GM21737 (cell line): ENCODE results near the gene SLC35F3.
"Not testable (repeated sequence)": the region's sequence is repeated elsewhere in the genome, so short reads cannot be mapped to it uniquely, and the experiment has no call there.

Source experiments
- ATAC-seq: cut with Tn5 transposase; IDR thresholded peaks from one replicate; pipeline ENCODE4 v1.9.1; 2021; ENCODE audit warnings: mild to moderate bottlenecking, moderate library complexity; ENCODE audit not compliant: unreplicated experiment

The SLC35F3 gene

DNA sequence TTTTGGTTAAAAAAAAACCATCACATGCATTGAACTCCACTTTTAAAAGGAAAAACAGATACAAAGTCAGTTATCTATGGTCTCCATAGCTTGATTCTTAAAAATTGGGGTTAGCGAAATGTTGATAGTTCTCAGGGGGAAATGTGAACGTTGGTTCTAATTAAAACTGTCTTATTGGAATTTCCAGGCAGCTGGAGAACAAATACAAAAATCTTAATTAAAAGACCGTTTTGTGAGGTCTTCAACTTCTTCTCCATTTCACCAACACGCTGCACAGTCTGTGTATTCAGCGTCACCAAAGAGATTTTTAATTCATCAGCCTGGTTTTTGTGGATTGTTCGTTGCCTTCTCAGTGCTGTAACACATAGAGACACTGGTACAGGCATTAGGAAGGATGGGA is 369.5 kb downstream of the SLC35F3 start:
- ATAC-seq = no peak

DNA sequence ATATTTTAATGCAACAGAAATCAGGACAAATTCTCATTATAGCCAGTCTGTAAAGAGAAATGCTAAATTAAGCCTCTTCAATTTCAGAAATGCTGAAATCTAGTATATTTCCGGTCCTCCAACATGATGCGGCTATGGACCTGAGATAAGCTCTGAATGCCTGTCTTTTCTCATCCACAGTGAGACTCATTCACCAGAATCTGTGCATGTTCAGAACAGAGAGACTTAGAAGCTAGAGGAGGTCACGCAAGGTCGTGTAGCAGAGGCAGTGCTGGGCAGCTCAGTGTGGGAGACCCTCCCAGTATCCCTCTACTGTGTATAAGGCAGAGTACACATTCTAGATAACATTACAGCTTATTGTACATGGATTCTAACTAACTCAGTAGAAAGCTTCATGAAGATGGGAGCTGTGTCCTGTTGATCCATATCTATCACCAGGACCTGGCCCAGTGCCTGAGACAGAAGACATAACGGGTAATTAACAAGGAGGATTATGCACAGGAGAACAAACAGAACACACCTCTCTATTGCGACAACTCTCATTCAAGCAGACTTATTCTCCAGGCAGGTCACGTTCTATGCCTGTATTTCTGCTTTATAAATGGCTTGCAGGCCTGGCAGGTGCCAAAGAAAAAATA is 371.8 kb downstream of the SLC35F3 start:
- no peak for ATAC-seq

DNA sequence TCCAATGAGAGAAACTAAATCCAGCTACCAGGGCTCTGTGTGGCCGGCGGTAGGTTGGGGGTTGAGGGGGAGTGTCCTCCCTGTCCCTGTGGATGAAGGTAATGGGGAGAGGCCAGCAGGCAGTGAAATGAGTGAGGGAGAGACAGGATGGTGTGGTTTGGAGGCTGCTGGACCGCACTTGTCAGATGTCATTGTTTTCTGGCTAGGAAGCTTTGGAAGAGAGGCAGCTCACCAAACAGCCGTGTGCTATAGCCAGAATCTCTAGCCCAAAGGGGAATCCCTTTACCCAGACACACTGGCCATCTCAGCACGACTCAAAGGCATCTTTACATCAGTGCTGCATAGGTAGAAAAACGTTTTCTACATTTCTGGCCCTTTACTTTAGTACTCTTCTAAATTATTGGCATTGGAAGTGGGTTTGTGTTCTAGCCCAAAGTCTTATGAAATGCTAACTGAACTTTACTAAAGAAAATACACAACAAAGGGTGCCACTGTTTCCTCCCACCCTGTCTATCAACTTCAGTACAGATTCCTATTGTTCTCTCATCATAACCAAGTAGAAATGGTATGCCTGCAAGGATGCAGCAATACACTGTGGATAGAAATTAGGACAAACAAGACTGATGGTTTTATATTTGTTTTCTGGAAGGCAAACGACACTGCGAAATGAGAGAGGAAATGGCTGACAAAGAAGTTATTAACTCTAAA is 372.8 kb downstream of the SLC35F3 start:
- ATAC-seq = no peak

DNA sequence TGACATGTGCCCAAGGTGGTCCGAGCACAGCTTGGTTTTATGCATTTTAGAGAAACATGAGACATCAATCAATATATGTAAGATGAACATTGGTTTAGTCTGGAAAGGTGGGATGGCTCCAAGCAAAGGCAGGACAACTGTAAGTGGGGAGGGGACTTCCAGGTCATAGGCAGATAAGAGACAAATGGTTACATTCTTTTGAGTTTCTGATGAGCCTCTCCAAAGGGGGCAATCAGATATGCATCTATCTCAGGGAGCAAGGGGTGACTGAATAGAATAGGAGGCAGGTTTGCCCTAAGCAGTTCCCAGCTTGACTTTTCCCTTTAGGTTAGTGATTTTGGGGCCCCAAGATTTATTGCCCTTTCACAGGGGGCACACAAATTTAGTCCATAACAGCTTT is 374.5 kb downstream of the SLC35F3 start:
- no peak for ATAC-seq

DNA sequence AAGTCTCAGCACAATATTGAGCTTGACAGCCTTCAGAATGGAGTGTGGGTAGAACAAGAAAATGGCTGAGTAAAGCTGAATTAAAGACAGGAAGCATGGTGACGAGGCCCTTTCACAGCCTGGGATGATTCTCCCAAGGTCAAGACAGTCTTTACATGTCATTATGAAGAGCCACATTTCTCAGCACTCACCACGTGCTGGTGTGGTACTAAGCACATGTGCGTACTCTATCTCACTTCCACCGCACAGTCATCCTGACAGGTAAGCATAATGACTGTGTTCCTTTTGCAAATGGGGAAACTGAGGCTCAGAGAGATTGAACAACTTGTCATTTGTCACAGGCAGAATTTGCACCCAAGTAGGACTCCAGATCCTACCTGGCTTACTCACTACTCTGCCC is 376.0 kb downstream of the SLC35F3 start:
- ATAC-seq = no peak

DNA sequence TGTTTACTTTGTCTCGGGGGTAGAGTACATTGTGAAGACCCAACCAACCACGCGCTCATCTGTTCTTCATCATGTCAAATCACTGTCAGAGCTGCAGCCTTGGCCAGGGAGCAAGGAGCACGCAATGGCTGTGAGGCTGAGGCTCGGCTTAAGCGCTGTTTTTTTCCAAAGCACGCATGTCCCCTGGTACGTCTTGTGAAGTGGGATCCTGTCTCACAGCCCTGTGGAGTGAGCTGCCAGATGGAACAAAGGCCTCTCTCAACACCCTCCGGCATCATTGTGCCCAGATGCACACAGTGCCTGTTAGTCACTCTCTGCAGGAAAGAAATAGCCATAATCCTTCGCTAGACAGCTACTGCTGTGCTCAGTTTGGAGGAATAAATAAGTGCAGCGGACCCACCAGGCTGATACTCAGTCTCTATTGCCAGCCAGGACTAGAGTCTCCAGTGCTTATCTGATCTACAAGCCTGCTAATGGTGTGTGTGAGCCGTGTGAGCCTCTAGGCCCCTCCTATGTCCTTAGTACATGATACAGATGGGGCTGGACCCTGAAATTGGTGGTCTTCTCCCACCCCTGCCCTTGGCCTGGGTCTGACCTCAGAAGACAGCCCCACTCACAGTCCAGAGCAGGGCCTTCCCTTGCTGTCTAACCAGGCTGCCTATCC is 377.5 kb downstream of the SLC35F3 start:
- no peak for ATAC-seq

DNA sequence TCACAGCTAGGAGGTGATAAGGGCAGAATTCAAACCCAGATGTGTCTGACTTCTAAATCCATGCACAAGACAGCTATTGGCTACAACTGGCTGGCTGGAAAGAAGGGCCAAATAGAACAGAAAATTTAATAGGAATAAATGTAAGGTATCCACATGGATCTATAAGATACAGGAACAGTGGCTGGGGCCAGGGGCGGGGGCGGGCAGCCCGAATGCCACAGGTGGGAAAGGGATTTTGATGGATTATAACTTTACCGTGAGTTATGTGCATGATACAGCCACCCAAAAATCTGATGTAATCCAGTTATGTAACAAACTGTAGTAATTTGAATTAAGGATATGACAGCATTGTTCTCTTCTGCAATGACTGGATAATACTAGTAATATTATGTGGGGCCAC is 381.7 kb downstream of the SLC35F3 start:
- ATAC-seq = no peak

DNA sequence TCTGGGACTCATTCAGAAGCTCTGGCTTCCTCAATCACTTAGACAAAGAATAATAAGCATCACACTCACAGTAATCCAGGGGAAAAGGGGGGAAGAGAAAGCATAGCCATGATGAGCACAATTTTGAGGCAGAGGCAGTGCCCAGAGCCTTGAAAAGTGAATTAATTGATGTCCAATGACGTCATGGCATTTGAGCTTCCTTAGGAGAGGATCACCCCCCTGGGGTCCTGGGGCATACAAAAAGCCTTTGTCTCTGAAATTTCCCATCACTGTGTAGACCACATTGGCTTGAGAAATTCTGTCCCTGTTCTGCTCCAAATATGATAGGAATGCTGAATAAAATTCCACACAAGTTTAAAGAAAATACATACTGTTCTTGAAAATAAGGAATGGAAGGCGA is 384.5 kb downstream of the SLC35F3 start:
- no peak for ATAC-seq

DNA sequence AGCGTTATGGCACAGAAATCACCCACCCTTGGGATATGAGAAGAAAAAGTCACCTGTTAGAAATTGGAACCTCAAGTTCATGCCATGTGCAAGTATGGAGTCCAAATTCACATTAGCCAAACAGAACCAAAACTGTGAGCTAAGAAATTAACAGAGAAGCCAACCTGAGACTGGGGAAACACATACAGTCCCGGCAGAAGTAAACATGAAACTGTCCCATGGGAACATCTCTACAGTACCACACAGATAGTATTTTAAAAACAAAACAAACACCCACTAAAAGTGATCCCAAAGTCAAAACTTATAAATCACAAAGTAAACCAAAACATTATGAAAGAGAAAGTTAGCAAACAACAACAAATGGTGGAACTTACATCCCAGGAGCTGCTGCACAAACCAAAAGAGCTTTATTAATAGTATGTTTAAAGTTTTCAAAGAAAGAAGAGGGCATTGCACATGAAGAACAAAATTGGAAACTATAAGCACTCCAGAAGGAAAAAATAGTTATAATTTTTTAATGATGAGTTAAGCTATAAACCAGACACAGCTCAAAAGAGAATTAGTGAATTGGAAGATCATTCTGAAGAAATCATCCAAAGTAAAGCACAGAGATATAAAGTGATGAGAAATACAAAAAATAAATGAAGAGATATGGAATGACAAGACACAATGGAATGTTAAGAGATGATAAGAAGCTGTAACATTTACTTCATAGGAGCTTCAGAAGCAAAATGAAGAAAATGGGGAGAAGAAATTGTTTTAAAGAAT is 385.2 kb downstream of the SLC35F3 start:
- ATAC-seq = no peak

DNA sequence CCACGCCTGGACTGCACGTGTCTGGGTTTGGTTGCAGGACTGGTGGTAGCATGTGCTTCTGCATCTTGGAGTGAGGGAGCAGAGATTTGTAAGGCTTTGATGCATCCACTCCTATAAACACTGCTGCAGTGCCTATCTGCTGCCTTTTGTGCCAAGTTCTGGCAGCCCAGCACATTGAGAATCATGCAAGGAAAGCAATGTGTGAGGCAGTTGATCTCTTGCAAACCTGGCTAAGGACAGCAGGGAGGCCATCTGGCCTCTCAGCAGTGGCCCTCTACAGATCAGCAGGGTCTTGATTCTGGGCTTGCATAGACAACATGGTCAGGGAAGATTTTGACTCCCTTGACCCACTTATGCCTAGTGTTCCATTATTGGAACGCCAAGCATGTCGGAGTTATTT is 387.5 kb downstream of the SLC35F3 start:
- no peak for ATAC-seq

DNA sequence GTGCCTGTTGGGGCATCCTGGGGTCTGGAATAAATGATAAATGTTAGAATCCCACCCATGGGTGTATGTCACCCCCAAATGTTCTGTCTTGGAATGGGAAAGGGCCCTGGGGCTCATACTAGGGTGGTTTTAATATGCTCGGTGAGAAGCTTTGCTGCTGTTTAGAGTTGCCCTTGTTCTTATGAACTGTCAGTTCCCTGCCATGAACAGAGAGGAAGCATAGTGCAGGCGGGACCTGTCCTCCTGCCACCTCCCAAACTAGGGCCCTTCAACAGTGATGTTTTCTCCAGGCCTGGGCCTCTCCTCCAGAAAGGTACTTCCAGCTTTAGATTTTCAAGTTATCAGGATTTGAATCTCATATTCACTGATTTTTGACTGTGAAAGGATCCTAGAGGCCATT is 388.1 kb downstream of the SLC35F3 start:
- no peak for ATAC-seq

DNA sequence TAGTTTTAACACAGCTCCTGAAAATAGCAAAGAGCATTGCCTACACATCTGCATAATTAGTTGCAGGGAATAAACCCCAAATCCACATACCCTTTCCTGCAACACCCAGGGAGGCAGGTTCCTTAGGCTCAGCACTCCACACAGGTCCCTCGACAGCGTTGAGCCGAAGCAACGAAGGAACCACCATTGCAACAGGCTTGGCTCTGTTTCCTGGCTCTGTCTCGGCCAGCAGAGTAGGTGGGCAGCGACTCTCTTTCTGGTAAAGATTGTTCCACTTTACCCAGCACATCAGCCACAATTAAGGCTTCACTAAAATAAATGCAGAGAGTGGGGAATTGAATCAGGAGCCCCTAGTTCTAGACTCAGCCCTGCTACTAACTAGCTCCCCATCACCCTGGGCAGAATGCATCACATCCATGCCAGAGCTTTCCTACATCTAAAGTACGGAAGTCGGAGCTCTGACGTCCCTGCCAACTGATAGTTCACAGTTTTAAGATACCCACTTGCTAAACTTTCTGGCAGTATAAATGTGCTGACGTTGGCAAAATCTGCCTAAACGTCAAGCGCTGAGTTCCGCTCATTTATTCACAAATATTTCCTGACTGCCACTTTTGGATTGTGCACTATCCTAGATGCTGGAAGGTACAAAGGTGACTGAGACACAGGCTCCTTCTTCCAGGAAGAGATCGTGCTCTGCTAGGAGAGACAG is 389.8 kb downstream of the SLC35F3 start:
- ATAC-seq = no peak

DNA sequence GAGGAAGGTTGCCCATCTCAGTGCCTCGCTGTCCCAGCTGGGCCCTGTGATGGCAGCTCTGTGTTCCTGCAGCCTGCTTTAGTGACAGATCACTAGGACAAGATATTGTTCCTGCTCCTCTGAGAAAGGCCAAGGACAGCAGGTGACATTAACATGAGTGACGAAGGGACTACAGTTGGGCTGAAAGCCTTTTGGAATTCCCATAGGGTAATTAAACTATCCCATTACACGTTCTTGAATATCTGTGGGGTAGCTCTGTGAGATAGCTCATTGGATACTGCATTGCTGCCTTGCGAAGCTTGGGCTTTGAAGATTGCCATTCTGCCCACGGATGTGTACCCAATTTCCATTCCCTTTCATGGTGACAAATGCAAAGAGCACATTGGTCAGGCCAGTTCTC is 390.6 kb downstream of the SLC35F3 start:
- ATAC-seq = no peak

DNA sequence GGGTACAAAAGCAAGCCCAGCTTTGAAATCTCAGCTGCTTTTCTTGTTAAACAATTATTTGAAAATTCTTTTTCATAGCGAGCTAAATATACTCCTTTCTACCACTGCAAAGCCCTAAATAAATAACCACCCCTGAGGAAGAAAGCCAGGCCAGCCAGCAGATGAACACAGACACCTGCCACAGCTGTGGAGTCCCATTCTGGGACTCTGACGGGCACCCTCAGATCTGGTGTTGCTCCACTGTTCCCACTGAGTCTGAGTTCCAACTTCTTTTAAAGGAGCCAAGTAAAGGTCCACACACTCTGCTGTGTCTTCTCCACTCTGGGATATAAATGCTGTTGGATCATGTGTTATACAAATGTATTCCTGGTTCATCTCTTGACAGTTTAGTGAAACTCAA is 391.1 kb downstream of the SLC35F3 start:
- ATAC-seq = no peak

DNA sequence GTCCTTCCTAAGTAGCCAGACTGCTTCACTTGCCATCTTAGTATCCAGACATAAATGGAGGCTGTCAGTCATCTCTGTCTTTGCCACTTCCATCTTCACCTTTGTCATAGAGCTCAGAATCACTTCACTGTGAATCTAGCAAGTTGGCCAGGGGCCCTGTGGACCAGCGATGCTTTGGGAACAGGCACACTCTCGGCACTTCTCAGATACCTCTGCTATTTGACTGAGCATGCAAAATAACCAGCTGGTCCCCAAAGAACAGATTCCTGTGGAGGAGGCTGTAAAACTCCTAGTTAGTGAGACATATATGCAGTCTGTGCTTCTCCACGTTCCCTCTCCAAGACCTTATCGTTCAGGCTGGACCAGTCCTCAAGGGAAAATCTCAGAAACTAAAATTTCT is 392.0 kb downstream of the SLC35F3 start:
- no peak for ATAC-seq

DNA sequence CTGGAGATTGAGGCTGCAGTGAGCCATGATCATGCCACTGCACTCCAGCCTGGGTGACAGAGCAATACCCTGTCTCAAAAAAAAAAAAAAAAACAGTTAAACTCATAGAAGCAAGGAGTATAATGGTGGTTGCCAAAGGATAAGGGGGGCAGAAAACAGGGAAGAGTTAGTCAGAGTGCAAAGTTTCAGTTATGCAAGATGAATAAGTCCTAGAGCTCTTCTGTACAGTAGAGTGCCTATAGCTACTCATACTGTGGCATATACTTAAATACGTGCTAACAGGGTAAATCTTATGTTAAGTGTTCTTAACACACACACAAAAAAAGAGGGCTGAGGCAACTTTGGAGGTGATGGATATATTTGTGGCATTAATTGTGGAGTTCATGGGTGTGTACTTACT is 393.2 kb downstream of the SLC35F3 start:
- no peak for ATAC-seq

DNA sequence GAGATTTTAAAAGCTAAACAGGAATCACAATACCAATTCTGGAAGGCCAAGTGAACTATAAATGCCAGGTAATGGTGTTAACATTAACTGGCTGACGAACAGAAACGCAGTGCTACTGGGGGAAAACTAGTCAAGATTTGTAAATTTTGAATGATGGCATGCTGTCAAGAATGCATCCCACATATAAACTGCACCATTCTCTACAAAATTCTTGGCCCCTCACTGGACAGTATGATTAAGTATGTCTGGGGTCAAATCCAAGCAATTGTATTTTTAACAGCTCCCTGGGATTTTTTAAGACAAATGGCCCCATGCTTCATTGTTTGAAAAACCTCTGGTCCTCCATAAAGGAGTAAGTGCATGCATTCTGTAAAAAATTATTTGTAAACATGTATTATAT is 395.6 kb downstream of the SLC35F3 start:
- no peak for ATAC-seq

DNA sequence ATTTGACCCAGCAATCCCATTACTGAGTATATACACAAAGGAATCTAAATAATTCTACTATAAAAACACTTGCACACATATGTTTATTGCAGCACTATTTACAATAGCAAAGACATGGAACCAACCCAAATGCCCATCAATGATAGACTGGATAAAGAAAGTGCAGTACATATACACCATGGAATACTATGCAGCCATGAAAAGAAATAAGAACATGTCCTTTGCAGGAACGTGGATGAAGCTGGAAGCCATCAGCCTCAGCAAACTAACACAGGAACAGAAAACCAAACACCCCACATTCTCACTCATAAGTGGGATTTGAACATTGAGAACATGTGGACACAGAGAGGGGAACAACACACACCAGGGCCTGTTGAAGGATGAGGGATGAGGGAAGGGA is 397.2 kb downstream of the SLC35F3 start:
- ATAC-seq = not testable (repeated sequence)

DNA sequence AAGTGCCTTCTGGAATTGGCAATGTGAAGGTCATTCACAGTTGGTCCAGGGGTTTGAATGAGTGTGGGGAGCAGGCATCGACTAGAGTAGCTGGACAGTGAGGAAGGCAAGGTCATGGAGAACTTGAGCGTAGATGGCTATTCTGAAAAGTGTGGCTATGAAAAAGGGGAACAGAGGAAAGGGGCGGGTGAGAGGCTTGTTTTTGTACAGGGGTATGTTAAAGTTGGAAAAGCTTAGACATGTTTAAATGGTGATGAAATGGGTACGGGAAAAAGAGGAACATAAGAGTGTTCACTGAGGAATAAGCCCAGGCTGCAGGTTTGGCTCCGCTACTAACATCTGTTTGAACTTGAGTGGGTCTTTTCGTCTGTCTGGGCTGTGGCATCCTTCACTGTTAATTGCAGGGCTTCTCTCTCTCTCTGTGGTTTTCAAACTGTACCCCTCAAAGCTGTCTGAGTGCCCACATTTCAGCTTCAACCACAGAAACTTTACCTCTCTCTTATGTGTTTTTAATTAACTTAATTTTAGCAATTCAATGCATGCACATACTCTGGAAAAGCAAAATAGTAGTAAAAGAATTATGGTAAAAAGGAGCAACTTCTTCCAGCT is 398.0 kb downstream of the SLC35F3 start:
- ATAC-seq = no peak

DNA sequence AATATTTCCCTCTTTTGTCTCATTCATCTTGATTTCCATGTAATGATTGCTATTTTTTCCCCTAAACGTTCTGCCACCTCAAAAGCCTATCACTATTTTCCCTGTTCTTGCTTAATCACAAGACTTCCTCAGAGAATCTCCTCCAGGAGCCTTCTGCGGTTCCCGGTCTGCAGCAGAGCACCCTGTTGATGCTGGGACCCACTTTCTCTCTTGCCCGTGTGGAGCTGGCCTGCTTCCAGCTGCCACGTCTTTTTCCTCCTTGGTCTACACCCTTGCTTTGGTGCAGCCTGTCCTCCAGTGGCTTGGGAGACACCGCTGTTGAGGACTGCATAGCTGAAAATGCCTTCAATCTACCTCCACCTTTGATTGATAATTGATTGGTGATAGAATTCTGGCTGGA is 398.8 kb downstream of the SLC35F3 start:
- no peak for ATAC-seq

DNA sequence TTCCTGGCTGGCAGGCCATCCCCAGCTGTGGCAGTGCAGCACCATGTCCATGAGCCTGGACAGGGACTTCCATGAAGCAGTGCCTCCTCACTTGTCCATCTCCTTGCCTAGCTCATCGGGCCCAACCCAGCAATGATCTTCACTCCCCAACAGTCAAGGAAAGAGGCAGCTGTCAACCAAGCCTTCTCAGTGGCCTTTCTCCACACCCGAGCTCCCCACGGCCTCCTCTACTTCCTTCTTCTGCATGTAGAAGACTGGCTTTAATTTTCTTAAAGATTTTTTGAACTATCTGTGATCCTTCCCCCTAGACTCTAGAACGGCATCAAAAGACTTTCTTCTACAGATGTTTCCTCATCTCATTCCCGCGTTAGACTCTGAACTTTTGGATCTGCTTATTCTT is 403.2 kb downstream of the SLC35F3 start:
- ATAC-seq = no peak
